B cell (primary cell): ENCODE data around the gene ZNF652. TPM values are rescaled to one million over a fixed set of nuclear protein-coding genes. Genes with fewer than 3 reads are reported as not detected.

Experiments
- ATAC-seq: fragments of 200-7000 bp; cut with Tn5 transposase; one replicate; pipeline ENCODE4 v1.10.0; 2021; ENCODE audit warnings: low read depth, mild to moderate bottlenecking, moderate number of reproducible peaks, moderate library complexity
- CTCF ChIA-PET: fragments of 350-600 bp; sonication (Branson Sonifier 250); formaldehyde crosslinking; loops from one replicate; lab custom pipeline; 2021; ENCODE audit warnings: antibody characterized with exemption, inconsistent platforms; lab: Charles Lee
- POLR2A ChIA-PET: fragments of 350-600 bp; sonication (Branson Sonifier 250); formaldehyde crosslinking; loops from one replicate; lab custom pipeline; 2021; ENCODE audit warnings: antibody characterized with exemption; lab: Charles Lee
- DNase-seq: peaks from one replicate; pipeline ENCODE4 v3.0.0; 2013
- H2AFZ ChIP-seq: 2 replicates; pipeline ENCODE4 v1.6.1; 2012; ENCODE audit warnings: mild to moderate bottlenecking, low read depth, low read length; ENCODE audit not compliant: insufficient read depth, poor library complexity, severe bottlenecking
- H3K27ac ChIP-seq, 2 donors: 1 replicate in 1 of 2; 2 replicates in 1 of 2; pipeline ENCODE4 v1.5.1; 2012 to 2013; ENCODE audit warnings: low read length in 2 of 2, mild to moderate bottlenecking in 2 of 2, moderate library complexity in 1 of 2
- H3K27me3 ChIP-seq, 4 experiments: fragments of 200-600 bp in 1 of 4; sonication (generic) in 1 of 4; replicated peaks in 1 of 4; 1 replicate in 2 of 4; 2 replicates in 2 of 4; pipeline versions ENCODE4 v1.6.1 to v1.7.0; 2013 to 2016; ENCODE audit warnings: low read length in 3 of 4, mild to moderate bottlenecking in 2 of 4, mixed read lengths in 1 of 4, moderate library complexity in 1 of 4; ENCODE audit not compliant: insufficient read depth in 4 of 4, control insufficient read depth in 3 of 4; ENCODE audit errors: control extremely low read depth in 1 of 4
- H3K36me3 ChIP-seq, 2 experiments: replicated peaks in 1 of 2; 1 replicate in 1 of 2; 2 replicates in 1 of 2; pipeline versions ENCODE4 v1.6.1 to v1.7.1; 2013; ENCODE audit warnings: low read length in 1 of 2; ENCODE audit not compliant: insufficient read depth in 2 of 2, control insufficient read depth in 1 of 2; ENCODE audit errors: control extremely low read depth in 1 of 2, extremely low read depth in 1 of 2
- H3K4me1 ChIP-seq, 2 donors: fragments of 200-600 bp in 1 of 2; sonication (generic) in 1 of 2; 1 replicate in 1 of 2; 2 replicates in 1 of 2; pipeline versions ENCODE4 v1.5.1 to v1.6.1; 2013 to 2017; ENCODE audit warnings: low read length in 2 of 2; ENCODE audit not compliant: control insufficient read depth in 2 of 2, insufficient read depth in 2 of 2
- H3K4me2 ChIP-seq: replicated peaks from 2 replicates; pipeline ENCODE3; 2012; ENCODE audit warnings: mild to moderate bottlenecking, low read depth, low read length; ENCODE audit not compliant: poor library complexity, severe bottlenecking
- H3K4me3 ChIP-seq, 5 experiments: fragments of 200-600 bp in 1 of 5; sonication (generic) in 1 of 5; 1 replicate in 3 of 5; 2 replicates in 2 of 5; pipeline versions ENCODE4 v1.5.1 to v1.7.0; 2011 to 2016; ENCODE audit warnings: low read length in 4 of 5, mild to moderate bottlenecking in 4 of 5, low read depth in 2 of 5, control low read depth in 1 of 5, moderate library complexity in 1 of 5; ENCODE audit not compliant: insufficient read depth in 1 of 5; ENCODE audit errors: control extremely low read depth in 1 of 5, extremely low read depth in 1 of 5
- H3K79me2 ChIP-seq: fragments of 200-600 bp; sonication (generic); one replicate; pipeline ENCODE4 v1.6.0; 2016; ENCODE audit warnings: low read length; ENCODE audit not compliant: control insufficient read depth, insufficient read depth
- H3K9ac ChIP-seq: fragments of 200-600 bp; sonication (generic); 2 replicates; pipeline ENCODE4 v1.6.1; 2017; ENCODE audit warnings: mild to moderate bottlenecking, low read length, moderate library complexity
- H3K9me3 ChIP-seq, 3 donors: one replicate each; pipeline versions ENCODE4 v1.6.1 to v1.7.1; 2013; ENCODE audit warnings: low read length in 2 of 3; ENCODE audit not compliant: control insufficient read depth in 2 of 3, insufficient read depth in 1 of 3; ENCODE audit errors: control extremely low read depth in 1 of 3
- H4K20me1 ChIP-seq: 2 replicates; pipeline ENCODE4 v1.6.0; 2012; ENCODE audit warnings: mild to moderate bottlenecking, low read length; ENCODE audit not compliant: insufficient read depth, control insufficient read depth, poor library complexity, severe bottlenecking
- H3K27ac Mint-ChIP-seq: one replicate; pipeline ENCODE4 v1.8.0; 2021; ENCODE audit warnings: mixed read lengths
- H3K27me3 Mint-ChIP-seq: one replicate; pipeline ENCODE4 v1.8.0; 2021; ENCODE audit warnings: mixed read lengths
- H3K4me1 Mint-ChIP-seq: one replicate; pipeline ENCODE4 v1.8.0; 2021; ENCODE audit warnings: mixed read lengths
- H3K4me3 Mint-ChIP-seq: one replicate; pipeline ENCODE4 v1.8.0; 2021; ENCODE audit warnings: mixed read lengths
- H3K9me3 Mint-ChIP-seq: one replicate; pipeline ENCODE4 v1.8.0; 2022; ENCODE audit warnings: mixed read lengths; ENCODE audit not compliant: insufficient read depth
- EZH2 ChIP-seq: IDR thresholded peaks from 2 replicates; pipeline ENCODE4 v1.6.1; 2012; ENCODE audit warnings: borderline replicate concordance, low read depth, mild to moderate bottlenecking, moderate library complexity, low read length; ENCODE audit not compliant: insufficient read depth, poor library complexity, severe bottlenecking
- WGBS: methylation state at CpG from one replicate; pipeline ENCODE4 v1.1.5; 2013; ENCODE audit warnings: missing lambda C conversion rate; ENCODE audit not compliant: insufficient coverage; 5-methylcytosine and 5-hydroxymethylcytosine counted together
- intact Hi-C: fragments of 100-400 bp; cut with micrococcal nuclease; formaldehyde crosslinking; loops from one replicate; pipeline ENCODE4 v1.10.0; 2022
- polyA plus RNA-seq: library from polyadenylated mRNA; depleted of rRNA; stranded (reverse); fragments of >200 nt; gene quantifications from 2 replicates; pipeline ENCODE4 v1.2.3, GENCODE V29; 2012
- total RNA-seq, 2 donors: library from RNA; stranded (reverse); fragments of 120-200 nt in 1 of 2; gene quantifications; 1 replicate in 1 of 2; 2 replicates in 1 of 2; pipeline versions ENCODE4 v1.2.3 to v1.2.4, GENCODE V29; 2013 to 2022
- TF ChIP-seq, protein P1 (sequence below): fragments of 200-600 bp; IDR thresholded peaks from one replicate; pipeline ENCODE4 v1.8.0; 2022; ENCODE audit warnings: antibody characterized with exemption, mild to moderate bottlenecking

The ZNF652 gene
- total and polyA plus RNA-seq, 2 donors (not counting 1 experiment from before 2014, with no cell fraction given): 19.4 to 86.2 TPM

- WGBS: 92% methylated on average over 2 of the region's 3 CpGs
- Histone ChIP-seq H3K36me3 (peaks cover 12 to 48% of the 10 kb centered on the region in 2 experiments), H3K4me3 (no peak overlapping the region), H3K4me2 (no peak overlapping the region), H4K20me1 (no peaks in the 10 kb centered on the region), H3K4me1 (no peaks in the 10 kb centered on the region), H3K79me2 (no peaks in the 10 kb centered on the region), H3K27me3 (no peaks in the 10 kb centered on the region), H3K27ac (no peak overlapping the region), H2AFZ (no peak overlapping the region), H3K9ac (no peak overlapping the region), H3K9me3 (no peaks in the 10 kb centered on the region)
- H3K27ac Mint-ChIP-seq: no peak overlapping the region
- H3K4me3 Mint-ChIP-seq: no peak overlapping the region
- TF ChIP-seq, protein P1, sequence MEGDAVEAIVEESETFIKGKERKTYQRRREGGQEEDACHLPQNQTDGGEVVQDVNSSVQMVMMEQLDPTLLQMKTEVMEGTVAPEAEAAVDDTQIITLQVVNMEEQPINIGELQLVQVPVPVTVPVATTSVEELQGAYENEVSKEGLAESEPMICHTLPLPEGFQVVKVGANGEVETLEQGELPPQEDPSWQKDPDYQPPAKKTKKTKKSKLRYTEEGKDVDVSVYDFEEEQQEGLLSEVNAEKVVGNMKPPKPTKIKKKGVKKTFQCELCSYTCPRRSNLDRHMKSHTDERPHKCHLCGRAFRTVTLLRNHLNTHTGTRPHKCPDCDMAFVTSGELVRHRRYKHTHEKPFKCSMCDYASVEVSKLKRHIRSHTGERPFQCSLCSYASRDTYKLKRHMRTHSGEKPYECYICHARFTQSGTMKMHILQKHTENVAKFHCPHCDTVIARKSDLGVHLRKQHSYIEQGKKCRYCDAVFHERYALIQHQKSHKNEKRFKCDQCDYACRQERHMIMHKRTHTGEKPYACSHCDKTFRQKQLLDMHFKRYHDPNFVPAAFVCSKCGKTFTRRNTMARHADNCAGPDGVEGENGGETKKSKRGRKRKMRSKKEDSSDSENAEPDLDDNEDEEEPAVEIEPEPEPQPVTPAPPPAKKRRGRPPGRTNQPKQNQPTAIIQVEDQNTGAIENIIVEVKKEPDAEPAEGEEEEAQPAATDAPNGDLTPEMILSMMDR: no peak
- DNase-seq (no peak), ATAC-seq (no peak)
- intact Hi-C loops: no loop called here
- no peaks in the 10 kb centered on the region for H3K27me3 Mint-ChIP-seq
- H3K4me1 Mint-ChIP-seq: no peaks in the 10 kb centered on the region
- ChIA-PET CTCF (interaction anchor here (0.8 to 1.6 kb wide), 5 partner anchors 8 to 261 kb away, joined by 3 to 4 read pairs (median 3); no protein-coding TSS in a partner anchor), POLR2A (no interaction called here)
- no peaks in the 10 kb centered on the region for H3K9me3 Mint-ChIP-seq
These were observed 64.9 kb downstream of the ZNF652 start for GRCh38 chr17:49297141-49297540.

DNA sequence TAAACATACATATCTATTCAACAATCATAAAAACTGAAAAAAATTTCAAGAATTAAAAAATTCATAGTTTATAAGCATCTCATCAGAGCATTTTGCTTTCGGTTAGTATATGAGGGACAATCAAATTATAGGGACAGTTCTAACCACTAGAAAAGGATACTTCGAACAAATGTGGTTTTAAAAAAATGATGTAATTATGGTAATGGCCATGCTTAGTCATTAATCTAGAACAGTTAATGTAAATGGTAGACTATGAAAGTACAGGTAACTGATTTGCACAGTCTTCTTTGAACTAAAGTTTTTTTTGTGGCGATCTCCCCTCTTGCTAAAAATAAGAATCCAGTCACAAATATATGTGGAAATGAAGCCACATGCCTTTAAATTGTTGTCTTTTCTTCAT, 67.9 kb downstream of the ZNF652 start:
- no peak overlapping the region for H2AFZ ChIP-seq
- ChIA-PET CTCF (interaction anchor here (0.7 to 2.4 kb wide), 4 partner anchors 67 to 489 kb away, joined by 3 to 10 read pairs (median 4); no protein-coding TSS in a partner anchor), POLR2A (no interaction called here)
- no peaks in the 10 kb centered on the region for H4K20me1 ChIP-seq
- no peak for TF ChIP-seq EZH2
- TF ChIP-seq, protein P1: no peak
- no peaks in the 10 kb centered on the region for H3K79me2 ChIP-seq
- intact Hi-C loops: no loop called here
- H3K9ac ChIP-seq: no peak overlapping the region
- H3K4me3 ChIP-seq: no peak overlapping the region
- ATAC-seq (no peak), DNase-seq (no peak)
- WGBS: no CpG with 5 or more reads among the region's 3 CpGs
- H3K9me3 ChIP-seq: no peaks in the 10 kb centered on the region
- H3K36me3 ChIP-seq: peaks cover 11 to 28% of the 10 kb centered on the region in 2 experiments
- Mint-ChIP-seq H3K27me3 (no peaks in the 10 kb centered on the region), H3K27ac (no peak overlapping the region), H3K4me3 (no peak overlapping the region), H3K9me3 (no peaks in the 10 kb centered on the region), H3K4me1 (no peaks in the 10 kb centered on the region)
- no peaks in the 10 kb centered on the region for H3K27me3 ChIP-seq
- no peak overlapping the region for H3K4me2 ChIP-seq
- H3K27ac ChIP-seq: no peak overlapping the region
- no peaks in the 10 kb centered on the region for H3K4me1 ChIP-seq
